SW 1271 (cell line): Measurements from ENCODE around the gene PLA2G12A.
"Not testable (repeated sequence)": the region's sequence is repeated elsewhere in the genome, so short reads cannot be mapped to it uniquely, and the experiment has no call there.

ENCODE experiments used
- DNase-seq, 2 experiments: peaks; one replicate each; lab custom pipeline; 2025; lab: John Stamatoyannopoulos, UW

Gene PLA2G12A

DNA sequence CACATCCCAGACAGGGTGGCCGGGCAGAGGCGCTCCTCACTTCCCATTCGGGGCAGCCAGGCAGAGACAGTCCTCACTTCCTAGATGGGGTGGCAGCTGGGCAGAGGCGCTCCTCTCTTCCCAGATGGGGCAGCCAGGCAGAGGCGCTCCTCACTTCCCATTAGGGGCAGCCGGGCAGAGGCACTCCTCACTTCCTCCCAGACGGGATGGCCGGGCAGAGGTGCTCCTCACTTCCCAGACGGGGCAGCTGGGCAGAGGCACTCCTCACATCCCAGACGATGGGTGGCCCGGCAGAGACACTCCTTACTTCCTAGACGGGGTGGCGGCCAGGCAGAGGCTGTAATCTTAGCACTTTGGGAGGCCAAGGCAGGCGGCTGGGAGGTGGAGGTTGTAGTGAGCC is 50.9 kb downstream of the PLA2G12A start:
- not testable (repeated sequence) for DNase-seq

DNA sequence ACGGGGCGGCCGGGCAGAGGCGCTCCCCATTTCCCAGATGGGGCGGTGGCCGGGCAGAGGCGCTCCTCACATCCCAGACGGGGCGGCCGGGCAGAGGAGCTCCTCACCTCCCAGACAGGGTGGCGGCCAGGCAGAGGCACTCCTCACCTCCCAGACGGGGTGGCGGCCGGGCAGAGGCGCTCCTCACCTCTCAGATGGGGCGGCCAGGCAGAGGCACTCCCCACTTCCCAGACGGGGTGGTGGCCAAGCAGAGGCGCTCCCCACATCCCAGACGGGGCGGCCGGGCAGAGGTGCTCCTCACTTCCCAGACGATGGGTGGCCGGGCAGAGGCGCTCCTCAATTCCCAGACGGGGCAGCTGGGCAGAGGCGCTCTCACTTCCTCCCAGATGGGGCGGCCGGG is 51.4 kb downstream of the PLA2G12A start:
- DNase-seq = not testable (repeated sequence)

DNA sequence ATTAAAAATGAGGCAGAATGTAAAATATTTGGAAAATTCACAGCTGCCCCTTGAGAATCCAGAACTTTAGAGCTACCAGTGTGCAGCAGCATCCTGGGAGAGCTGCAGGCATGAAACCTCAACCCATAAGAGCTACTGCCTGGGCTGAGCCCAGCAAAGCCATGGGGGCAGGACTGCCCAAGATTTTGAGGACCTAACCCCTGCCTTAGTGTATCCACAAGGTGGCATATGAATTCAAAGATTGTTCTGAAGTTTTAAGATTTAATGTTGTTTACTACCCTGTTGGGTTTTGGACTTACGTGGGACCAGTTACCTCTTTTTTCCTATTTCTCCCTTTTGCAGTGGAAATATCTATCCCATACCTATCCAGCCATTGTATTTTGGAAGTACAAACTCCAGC is 53.0 kb downstream of the PLA2G12A start:
- DNase-seq = no peak

DNA sequence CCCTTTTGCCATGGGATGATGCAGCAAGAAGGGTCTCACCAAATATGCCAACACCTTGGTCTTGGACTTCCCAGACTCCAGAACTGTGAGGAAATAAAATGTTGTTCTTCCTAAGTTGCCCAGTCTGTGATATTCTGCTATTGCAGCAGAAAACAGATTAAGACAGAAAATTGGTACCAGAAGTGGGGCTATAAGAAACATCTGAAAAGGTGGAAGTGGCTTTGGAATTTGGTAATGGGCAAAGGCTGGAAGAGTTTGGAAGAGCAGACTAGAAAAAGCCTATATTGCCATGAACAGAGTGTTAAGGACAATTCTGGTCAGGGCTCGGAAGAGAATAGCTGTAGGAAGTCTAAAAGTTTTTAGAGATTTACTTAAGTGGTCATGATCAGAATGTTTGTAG is 54.0 kb downstream of the PLA2G12A start:
- no peak for DNase-seq

DNA sequence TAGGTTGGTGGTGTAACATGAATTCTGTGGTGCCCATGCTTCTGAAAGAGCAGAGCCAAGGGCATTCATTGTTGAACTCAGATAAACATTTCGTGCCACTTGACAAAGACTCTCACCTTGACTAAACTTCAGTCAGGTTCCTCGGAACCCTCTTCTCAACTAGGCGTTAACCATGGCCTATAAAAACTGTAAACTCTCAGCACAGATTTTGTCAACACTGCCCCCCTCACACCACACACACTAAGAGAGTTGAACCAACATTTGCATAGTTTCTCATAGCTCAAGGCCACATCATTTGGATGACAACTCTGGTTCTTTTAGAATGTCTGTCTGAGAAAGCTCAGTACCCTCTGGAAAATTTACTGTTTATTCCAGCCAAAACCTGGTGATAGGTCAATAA is 54.7 kb downstream of the PLA2G12A start:
- DNase-seq = no peak

DNA sequence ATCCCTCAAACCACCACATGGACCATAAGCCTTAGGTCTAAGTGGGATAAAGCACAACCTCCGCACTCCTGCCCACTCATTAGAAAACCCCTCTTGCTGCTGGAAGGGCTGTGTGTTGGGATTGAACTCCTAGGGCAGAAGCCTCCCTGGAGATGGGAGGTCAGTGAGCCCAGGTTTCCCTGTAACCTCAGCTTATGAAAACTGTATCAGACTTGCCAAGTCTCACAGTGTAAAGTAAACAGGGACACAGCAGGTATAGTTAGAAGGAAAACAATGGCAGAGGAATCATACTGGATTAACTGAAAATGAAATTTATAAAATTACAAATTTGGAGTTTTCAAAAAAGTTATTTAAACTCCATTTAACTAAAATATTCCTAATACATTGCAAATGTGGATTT is 56.6 kb downstream of the PLA2G12A start:
- DNase-seq = no peak

DNA sequence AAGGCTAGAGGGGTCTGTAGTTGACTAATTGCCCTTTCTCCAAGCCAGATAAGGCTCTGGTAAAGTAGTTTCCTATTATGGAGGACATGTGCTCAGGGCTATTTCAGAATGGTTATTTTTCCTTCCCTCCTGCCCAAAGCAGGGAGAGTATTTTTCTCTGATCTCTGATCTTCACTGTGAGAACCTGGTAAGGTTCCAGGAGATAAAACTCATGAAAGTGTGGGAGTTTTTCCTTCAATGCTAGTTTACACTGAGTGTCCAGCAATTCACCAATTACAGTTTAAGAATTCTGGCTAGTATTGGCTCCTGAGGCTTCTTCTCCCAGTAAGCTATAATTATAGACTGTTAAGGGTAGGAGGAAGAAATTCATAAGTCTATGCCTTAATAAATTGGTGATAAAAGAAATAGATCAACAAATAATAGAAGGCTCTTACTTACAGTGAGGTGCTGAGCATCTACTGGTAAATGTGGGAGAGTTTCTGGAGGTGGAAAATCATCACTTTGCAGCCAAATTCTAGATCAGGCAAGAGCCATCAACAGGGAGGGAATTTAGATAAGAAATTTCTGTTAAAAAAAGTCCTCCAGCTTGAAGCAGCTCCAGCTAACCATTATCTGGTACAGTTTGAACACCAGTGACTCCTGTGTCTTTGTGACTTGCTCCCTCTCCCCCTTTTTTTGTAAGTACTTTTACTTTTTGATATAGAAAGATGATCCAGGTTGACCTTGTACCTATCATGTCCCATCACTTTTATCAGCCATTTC is 57.5 kb downstream of the PLA2G12A start:
- no peak for DNase-seq

DNA sequence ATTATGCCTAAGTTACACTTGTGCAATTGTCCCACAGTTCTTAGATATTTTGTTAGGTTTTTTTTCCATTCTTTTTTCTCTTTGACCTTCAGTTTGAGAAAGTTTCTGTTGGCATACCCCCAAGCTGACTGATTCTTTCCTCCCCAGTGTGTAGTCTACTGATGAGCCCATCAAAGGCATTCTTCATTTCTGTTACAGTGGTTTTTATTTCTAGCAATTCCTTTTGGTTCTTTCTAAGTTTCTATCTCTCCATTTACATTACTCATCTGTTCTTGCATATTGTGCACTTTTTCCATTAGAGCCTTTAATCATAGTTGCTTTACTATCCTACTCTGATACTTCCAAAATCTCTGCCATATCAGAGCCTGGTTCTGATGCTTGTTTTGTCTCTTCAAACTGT is 58.5 kb downstream of the PLA2G12A start:
- no peak for DNase-seq

DNA sequence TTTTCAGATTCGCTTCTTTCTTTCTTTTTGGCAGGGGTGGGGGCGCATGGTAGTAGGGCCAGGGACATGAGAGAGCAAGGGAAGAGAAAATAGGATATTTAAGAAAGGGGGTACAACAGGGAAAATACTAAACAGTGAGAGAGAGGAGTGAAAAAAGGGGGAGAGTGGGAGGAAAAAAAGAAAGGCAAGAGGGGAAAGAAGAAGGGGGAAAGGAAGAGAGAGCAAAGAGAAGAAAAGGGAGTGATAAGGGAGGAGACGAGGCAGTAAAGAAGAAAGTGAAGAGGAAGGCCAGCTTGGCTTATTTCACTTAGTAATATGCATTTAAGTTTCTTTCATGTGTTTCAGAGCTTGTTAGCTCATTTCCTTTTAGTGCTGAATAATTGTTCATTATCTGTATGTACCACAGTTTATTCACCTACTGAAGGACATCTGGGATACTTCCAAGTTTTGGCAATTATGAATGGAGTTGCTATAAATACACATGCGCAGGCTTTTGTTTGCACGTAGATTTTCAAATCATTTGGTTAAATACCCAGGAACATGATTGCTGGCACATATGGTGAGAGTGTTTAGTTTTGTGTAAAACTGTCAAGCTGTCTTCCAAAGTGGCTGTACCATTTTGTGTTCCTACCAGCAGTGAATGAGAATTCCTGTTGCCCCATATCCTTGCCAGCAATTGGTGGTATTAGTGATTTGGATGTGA is 63.9 kb downstream of the PLA2G12A start:
- no peak for DNase-seq

DNA sequence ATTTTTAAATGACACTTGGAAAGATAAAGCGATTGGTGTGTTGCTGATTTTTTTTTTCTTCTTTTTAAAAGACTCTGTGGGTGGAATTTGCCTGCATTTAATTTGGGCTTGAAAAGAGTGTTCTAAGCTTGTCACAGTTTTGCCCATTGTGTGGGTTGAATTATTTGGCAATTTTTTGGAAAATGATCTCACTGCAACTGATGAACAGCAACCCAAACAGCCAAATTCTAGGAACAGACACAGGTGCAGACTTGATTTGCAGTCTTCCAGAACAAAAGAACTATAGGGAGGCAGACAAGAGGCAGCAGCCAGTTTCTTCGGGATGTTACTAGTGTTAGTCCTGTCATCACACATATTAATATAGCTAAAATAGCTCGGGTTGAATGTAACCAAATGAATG is 67.1 kb downstream of the PLA2G12A start:
- DNase-seq = no peak

DNA sequence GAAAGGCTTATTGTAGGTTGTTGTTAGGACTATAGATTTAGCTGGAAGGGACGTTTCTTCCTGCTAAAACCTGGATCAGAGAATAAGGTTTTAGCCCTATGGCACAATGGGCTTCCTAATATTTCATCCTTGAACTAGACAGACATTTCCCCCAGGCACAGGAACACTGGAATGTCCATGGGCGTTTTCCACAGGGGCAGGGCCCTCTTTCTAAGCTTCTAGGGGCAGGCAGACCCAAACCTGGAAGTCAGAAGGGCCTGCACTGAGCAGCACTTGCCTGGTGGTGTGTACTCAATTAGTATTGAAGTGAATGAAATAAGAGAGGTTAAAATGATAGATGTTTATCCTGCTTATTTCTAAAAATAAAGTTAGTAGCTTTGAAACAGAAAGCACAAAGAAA is 67.8 kb downstream of the PLA2G12A start:
- no peak for DNase-seq
